Astrocyte of the hippocampus (primary cell): ENCODE measurements around the gene FXYD3.
A peak's percentile ranks its signal among the peaks of the same experiment; 100 is the strongest.
"Not testable (repeated sequence)": the region's sequence is repeated elsewhere in the genome, so short reads cannot be mapped to it uniquely, and the experiment has no call there.

Source experiments
- DNase-seq: peaks from one replicate; pipeline ENCODE4 v3.0.0; 2011; ENCODE audit warnings: low read depth, low spot score

FXYD3 gene

DNA sequence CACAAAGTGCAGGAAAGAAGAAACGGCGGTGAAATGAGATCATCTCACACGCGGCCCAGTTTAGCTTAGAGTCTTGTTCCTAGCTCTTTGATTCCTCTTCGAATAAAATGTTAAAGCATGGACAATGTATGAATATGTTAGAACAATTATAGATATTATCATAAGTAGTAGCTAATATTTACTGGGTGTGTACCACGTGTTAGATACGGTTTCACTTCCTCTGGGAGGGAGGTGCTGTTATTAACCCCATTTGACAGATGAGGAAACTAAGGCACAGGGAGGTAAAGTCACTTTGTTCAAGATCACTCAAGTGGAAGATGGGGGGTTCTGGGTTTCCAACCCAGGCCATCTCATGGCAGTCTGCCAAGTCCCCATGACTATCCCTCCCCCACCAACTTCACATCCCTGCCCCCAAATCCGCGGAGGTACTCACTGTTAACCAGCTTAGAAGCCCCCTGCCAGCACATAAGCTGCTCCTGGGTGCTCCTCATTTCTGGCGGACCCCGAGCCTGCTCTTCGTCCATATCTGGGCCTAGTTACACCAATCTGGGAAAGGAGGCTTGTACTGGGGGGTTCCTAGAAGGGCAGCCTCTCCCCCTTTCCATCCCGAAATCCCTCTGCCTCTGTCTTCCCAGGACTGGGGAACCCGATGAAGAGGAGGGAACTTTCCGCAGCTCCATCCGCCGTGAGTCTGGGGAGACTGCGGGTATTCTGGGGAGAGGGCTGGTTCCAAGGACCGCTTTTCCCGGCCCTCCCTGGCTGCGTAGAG, 26.4 kb downstream of the FXYD3 start:
- DNase-seq: no peak

DNA sequence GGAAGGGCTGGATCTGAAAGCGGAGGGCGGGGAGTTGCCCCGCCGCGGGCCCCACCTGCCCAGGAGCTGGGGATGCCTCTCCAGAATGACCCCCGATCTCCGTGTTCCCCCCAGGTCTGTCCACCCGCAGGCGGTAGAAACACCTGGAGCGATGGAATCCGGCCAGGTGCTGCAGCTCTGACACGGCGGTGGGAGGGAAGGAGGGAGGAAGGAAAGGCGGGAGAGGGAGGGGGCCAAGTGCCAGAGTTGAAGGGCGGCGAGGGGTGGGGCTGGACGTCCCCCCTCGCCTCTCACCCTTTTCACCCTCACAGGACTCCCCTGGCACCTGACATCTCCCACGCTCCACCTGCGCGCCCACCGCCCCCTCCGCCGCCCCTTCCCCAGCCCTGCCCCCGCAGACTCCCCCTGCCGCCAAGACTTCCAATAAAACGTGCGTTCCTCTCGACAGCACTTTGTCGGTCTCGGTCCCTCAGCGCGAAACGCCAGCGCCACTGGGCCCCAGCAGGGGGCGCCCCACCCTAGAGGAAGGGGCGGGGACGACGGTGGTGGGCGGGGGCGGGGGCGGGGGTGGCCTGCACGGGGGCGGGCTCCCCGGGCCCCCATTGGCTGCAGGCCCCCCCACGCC, 27.1 kb downstream of the FXYD3 start:
- DNase-seq: peak; percentile 52

DNA sequence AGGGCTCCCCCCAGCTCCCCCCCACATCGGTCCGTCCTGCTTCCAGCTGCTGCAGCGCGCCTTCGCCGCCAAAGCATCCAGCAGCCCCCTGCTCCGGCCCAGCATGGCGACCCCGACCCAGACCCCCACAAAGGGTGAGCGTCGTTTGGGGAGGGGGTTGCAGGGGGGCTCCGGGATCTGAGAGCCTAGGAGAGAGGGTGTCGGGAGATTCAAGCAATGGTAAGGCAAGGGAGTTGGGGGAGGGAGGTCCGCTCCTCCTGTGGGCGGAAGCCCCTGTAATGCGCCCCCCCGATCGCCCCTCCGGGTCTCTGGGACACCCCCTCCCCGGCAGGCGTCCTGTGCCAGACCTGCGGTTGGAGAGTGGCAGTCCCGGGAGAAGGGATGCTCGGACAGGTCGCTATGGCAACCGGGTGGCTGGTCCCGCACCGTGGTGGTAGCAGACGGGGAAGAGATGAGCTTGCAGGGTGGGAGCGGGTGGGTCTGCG, 27.6 kb downstream of the FXYD3 start, which contains the start of gene FXYD7:
TSS of gene FXYD7 (plus strand) at position 25 of the 485 bp plus-strand sequence. CDS start at position 104, 79 bp downstream.
- DNase-seq: no peak

DNA sequence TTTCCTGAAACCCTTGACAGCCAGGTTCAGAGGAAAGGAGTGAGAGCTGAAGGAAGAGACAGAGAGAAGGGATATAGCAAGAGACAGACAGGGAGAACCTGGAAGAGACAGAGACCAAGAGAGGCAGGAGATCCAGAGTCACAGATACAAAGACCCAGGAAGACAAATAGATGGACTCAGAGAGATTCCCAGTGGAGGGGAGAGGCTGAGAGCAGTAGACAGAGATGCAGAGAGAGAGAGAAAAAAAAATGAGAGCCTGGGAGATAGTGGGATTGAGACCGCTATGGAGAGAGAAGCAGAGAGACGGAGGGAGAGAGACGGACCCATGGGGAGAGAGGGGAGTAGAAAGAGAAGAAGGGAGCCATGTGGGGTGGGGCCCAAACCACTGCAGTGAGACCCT, 28.2 kb downstream of the FXYD3 start:
- no peak for DNase-seq

DNA sequence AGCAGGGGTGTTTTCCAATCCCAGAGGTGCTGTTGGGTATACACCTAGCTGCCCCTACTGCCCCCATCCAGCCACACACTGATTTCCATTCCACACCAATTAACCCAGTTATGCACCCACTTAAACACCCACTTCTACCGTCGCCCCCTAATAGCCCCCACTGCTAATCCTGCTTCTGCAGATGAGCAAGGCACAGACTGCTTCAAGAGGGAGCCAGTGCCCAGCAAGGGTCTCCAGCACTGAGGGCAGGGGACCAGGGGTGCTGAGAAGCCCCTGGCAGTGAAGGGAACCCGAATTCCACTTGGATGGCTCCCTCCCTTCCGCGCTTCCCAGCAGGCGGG, 28.6 kb downstream of the FXYD3 start:
- DNase-seq: no peak

DNA sequence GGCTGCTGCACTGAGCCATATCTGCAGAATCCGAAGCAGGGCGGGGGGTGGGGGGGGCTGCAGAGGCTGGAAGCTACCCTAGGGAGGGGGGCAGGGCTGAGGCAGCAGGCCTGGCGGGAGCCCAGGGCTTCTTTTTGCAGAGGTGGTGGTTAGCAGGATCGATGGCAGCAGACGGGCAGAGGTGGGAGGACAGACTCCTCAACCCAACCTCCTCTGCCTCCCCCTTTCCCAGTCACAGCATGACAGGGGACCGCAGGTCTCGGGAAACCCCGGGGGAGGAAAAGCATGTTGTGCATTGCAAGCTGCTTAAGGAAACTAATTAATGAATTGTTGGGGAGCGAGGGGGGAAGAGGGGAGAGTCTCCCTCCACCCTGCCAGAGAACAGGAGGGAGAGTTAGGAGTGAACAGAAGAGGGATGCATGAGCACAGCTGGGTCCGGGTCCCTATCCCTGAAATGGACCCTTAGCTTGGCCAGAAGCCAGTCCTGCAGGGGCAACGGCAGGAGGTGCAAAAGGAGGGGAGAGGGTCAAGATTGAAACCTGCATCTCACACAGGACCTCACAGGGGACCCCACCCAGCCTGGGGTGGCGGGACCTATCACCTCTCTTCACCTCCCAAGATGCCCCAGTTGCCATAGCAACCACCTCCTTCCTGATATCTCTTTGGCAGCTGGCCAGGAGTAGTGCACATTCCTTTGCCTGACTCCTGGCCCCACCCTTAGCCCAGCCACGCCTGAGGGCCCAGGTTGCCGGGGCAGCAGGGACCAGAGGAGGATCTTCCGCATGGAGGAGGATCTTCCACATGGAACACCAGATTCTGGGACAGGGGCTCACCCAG, 29.2 kb downstream of the FXYD3 start:
- no peak for DNase-seq

DNA sequence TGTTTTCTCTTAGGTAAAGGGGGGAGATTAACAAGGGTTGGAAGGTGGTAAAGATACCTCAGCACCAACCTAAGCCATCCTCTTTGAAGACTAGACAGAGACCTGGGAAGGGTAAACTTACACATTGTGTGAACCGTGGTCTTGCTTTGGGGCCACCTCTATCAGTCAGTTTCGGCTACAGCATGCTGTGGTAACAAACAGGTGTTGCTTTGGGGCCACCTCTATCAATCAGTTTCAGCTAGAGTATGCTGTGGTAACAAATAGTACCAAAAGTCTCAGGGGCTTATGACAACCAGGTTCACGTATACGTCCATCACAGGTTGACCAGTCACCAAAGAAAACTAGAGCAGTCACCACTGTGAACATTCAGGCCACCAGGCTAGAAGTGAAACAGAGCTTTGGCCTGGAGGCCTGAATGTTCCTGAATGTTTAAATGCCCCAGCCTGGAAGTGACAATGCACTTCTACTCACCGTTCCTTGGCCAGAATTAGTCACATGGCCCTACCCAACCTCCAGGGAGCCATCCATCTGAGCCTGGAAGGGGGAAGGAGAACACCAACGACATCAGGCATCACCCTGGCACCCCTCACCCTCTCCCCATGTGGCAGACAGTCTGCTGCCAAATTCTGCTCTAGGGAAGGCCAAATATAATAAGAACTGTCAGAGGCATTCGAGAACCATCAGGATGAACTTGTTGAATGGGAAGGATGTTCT, 31.3 kb downstream of the FXYD3 start:
- no peak for DNase-seq

DNA sequence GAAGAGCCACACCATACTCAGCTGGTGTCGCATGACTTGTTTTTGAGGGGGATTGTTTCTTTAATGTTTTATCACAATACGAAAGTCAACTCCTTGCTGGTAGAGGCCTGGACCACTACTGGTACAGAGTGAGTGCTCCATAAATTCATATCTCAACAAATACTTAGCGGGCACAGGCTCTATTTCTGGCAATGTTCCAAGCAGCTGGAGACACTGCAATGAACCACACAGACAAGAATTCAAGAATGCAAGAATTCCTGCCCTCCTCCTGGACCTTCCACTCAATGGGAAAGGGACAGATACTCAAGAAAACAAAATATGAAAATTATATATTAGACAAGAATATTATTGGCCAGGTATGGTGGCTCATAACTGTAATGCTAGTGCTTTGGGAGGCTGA, 33.8 kb downstream of the FXYD3 start:
- DNase-seq: no peak

DNA sequence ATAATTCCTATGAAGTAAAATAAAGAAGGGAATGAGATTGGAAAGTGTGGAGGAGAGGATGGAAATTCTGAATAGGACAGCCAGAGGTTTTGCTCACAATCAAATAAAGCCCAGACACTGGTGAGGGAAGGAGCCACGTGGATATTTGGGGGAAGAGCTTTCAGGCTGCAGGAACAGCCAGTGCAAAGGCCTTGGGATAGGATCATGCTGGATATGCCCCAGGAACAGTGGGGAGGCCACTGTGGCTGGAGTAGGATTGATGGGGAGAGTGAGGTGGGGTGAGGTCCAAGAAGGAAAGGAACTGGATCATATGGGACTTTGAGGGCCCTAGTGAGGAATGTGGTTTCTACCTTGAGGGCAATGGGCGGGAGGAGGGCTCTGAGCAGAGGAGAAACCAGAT, 34.8 kb downstream of the FXYD3 start:
- DNase-seq: no peak

DNA sequence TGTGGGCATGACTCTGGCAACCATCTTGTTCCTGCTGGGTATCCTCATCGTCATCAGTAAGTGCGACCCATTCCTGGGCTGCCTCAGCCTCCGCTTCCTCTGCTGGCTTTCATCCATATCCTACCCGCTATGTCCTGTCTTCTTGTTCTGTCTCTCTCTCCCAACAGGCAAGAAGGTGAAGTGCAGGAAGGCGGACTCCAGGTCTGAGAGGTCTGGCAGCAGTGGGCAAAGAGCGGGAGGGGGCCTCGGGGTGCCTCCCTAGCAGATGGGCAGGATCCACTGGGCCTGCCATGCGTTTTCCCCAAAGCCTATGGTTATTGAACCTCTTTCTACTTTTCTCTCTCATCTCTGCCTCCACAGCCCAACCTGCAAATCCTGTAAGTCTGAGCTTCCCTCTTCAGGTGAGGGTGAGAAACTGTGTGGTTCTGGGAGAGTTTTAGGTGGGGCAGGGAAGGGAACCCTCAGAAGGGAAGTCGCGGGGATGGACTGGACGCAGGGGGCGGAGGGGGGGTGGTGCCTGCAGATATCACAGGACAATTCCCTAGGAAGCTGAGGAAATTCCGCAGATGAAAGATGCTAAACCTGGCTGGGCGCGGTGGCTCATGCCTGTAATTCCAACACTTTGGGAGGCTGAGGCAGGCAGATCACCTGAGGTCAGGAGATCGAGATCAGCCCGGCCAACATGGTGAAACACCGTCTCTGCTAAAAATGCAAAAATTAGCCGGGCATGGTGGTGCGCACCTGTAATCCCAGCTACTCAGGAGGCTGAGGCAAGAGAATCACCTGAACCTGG, 35.8 kb downstream of the FXYD3 start:
- DNase-seq: no peak

DNA sequence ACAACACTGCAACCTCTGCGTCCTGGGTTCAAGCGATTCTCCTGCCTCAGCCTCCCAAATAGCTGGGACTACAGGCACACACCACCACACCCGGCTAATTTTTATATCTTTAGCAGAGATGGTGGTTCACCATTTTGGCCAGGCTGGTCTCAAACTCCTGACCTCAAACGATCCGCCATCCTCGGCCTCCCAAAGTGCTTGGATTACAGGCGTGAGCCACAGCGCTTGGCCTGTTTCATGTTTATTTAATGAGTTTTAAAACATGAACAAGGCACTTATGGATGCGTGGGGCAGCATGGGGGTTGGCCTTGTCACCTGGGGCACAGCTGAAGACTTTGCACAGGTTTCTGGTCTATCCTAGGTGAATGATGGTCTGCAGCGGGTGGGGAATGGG, 37.5 kb downstream of the FXYD3 start:
- DNase-seq: not testable (repeated sequence)

DNA sequence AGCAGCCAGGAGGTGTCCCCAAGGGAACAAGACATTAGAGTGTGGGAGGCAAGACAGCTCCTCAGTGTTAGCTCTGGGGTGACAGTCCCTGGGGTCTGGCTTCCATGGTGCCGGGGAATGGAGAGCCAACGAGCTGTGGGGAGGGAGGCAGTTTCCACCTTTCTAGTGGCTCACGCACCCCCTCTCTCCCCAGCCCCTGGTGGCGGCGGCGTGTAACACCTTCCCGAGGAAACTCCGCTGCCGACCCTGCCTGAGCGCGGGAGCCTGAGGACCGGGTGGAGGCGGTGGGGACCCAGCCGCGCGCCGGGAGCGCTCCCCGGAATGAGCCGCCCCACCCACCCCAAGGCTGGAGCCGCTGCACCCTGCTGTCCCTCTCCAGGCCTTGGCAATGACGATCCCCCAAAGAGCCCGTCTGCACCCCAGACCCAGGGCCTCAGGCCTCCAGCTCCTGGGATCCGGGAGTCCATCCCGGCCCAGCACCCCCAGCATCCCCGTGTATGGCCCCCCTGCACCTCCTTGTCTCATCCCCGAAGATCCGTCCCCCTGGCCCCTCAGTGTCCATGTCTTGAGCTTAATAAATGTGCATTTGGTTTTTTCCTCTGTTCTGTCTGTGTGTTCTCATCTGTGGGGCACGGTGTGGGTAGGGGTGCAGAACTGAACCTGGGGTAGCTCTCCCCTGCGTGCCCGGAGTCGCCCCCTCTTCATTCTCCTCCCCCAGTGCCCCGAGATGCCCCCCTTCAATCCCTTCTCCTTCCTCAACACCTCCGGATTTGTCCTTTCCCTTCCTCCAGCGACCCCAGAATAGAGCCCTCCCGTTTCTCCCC, 38.3 kb downstream of the FXYD3 start:
- DNase-seq: peak; percentile 53

DNA sequence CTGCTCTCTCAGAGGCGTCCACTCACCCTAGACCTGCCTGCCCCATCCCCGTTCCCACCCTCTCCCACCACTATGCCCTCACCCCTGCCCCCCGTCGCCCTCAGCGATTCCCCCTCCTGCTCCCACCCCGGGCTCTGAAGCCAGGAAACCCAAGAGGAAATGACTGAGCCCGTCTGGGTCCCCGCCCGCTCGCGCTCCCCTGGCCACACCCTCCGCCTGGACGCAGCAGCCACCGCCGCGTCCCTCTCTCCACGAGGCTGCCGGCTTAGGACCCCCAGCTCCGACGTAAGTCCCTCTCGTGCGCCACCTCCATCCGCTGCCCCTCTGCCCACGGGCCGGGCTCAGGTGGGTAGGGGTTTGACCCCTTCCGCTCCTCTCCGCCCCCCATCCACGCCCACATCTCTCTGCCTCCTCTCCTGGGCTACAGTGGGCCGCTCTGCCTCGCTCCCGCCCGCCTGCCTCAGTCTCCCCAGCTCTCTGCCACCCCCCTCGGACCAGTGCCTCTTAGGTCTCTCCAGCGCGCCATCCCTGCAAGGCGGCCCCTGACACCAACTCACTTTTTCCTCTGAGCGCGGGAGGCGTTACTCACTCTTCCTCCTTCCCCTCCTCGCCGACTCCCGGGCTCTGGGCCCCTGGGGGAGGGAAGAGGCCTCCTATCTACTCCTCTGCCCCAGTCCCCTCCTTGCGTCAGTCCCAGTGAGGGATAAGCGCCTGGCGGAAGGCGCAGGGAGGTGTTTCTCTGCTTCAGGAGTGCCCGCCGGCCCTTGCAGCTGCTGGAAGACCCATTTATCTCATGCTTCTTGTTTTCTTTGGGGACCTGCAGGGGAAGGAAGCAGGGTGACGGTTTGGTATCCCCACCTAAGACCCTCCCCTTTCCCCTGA, 39.1 kb downstream of the FXYD3 start, which contains the start of gene FXYD5:
TSS of gene FXYD5 (plus strand) at position 211 of the 882 bp plus-strand sequence. CDS start 816 bp downstream, outside the sequence.
- DNase-seq: peak; percentile 56

DNA sequence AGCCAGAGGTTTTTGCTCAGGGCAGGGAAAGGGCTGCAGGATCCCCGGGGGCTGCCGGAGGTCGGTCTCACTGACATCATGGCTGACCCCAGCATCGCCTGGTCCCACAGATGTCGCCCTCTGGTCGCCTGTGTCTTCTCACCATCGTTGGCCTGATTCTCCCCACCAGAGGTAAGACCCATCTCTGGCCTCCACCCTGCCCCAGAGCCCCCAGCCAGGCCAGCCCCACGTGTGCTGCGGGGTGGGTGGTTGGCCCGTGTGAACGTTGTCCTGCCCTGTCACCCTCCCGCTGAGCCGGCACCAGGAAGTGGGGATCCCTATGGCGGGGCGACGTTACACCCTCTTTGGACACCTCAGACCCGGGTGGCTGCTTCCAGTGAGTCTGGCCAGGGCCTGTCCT, 39.8 kb downstream of the FXYD3 start:
- DNase-seq: no peak

DNA sequence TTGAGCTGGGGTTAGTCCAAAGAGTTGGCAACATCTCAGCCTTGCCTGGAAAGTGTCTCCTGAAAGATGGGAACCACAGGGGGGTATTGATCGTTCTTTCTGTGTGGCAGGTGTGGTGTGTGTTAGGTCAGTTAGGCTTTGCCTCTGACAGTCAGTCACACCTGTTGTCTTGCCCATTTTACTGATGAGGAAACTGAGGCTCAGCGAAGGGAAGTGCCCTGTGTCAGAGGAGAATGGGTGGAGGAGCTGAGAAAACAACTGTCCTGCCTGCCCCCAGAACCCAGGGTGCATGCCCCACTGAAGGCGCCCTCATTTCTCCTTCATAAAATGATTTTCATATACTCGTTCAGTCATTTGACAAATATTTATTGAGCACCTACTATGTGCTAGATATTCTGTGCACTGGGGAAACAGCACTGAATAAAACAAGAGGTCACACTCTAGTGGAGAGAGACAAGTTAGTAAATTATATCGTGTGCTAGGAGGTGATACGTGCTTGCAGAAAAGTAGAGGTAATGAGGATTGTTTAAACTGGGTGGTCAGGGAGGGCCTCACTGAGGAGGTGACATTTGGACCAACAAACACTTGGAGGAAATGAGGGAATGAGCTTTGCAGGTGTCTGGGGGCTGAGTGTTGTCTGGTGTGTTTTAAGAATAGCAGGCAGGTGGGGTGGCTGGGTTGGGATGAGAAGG, 40.5 kb downstream of the FXYD3 start:
- no peak for DNase-seq

DNA sequence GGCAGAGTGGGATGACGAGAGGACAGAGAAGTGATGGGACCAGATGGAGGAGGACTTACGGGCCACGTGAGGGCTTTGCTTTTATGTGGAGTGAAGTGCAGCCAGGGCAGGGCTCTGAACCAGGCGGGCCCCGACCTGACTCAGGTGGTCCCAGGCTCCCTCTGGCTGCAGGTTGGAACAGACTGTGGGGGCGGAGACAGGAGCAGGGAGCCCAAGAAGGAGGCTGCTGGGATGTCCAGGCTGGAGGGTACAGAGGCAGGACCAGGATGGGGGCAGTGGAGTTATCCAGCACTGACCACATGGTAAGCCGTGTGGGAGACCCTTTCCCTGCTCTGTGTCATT, 41.0 kb downstream of the FXYD3 start:
- DNase-seq: no peak

DNA sequence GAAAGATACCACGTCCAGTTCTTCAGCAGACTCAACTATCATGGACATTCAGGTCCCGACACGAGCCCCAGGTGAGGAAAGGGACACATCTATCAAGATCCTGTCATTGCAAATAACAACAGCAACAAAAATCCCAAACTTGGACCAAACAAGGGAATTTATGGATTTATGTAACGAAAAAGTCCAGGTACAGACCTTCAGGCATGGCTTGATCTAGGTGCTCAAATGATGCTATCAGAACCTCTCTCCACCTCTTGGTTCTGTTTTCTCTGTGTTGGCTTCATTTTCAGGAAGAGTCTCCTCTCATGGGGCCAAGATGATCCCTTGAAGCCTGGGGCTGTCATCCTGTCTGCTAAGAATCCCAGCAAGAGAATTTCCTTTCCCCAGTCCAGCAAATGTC, 41.8 kb downstream of the FXYD3 start:
- DNase-seq: no peak

DNA sequence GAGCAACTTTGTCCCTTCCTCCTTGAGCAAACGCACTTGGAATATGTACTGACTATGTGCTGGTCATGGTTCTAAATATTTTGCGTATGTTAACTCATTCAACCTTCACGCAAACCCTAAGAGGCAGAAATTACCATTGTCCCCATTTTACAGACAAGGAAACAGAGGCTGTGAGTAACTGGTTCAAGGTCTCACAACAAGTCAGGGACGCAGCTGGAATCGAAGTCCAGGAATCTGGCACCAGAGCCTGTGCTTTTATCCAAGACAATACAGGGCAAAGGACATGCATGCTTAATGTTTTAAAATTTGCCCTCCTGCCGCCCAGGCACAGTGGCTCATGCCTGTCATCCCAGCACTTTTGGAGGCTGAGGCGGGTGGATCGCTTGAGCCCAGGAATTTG, 44.0 kb downstream of the FXYD3 start:
- DNase-seq: no peak
